ENCODE measurements around the gene FAHD1. TPM values are rescaled to one million over a fixed set of nuclear protein-coding genes. Genes with fewer than 3 reads are reported as not detected.
"Not testable (repeated sequence)": the region's sequence is repeated elsewhere in the genome, so short reads cannot be mapped to it uniquely, and the experiment has no call there.

Gene FAHD1
- polyA plus RNA-seq, 3 donors: 36.6 to 50.7 (median 48.3) TPM

DNA sequence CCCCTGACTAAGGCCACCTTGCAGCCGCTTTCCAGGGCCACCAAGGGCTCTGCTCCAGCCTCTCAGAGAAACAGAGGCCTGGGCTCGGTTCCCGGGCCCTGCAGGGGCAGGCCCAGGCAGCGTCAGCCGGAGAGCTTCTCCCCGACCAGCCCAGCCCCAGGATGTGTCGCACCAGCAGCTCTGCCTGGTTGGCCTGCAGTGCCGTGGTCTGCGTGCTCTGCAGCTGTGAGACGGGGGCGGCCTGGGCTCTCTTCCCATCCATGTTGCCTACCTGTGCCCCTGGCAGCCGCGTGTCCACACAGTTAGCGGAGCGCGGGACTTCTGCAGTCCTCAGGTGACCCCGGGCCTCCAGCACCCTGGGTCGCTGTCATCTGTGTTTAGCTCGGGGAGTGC is 38.3 kb upstream of the FAHD1 start:
- DNase-seq (ENCODE audit: low read depth in 3 of 3, low spot score in 2 of 3): no peak

DNA sequence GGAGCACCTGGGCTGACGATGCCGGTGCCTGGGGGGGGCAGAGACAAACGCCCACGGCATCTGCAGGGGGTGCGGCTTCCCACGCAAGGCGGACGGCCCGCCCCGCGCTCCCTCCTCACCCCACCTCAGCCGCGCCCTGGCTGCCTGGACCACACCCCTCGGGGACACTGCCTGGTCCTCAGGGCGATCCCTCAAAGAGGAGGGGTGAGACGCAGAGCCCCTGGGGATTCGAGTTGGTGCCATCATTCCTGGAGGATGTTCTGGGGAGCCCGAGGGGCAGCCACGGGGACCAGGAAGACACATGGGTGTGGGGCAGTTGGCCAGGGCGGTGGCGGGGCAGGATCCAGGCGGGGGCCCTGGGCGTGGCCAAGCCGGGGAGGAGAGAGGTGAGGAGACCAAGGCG is 37.4 kb upstream of the FAHD1 start:
- DNase-seq (ENCODE audit: low read depth in 3 of 3, low spot score in 2 of 3): no peak

DNA sequence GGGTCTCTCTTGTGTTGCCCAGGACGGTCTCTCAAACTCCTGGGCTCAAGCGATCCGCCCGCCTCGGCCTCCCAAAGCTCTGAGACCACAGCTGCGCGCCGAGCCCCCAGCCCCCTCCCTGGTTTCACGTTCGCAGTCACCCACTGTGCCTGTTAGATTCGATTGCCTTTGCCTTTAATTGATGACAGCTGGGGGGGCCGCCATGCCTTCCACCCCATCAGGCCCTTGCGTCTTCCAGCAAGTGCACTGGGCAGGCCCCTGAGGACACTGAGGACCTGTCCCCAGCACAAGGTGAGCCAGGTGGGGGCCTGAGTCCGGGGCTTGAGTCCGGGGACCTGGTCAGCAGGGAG is 36.8 kb upstream of the FAHD1 start:
- no peak for DNase-seq (ENCODE audit: low read depth in 3 of 3, low spot score in 2 of 3)

DNA sequence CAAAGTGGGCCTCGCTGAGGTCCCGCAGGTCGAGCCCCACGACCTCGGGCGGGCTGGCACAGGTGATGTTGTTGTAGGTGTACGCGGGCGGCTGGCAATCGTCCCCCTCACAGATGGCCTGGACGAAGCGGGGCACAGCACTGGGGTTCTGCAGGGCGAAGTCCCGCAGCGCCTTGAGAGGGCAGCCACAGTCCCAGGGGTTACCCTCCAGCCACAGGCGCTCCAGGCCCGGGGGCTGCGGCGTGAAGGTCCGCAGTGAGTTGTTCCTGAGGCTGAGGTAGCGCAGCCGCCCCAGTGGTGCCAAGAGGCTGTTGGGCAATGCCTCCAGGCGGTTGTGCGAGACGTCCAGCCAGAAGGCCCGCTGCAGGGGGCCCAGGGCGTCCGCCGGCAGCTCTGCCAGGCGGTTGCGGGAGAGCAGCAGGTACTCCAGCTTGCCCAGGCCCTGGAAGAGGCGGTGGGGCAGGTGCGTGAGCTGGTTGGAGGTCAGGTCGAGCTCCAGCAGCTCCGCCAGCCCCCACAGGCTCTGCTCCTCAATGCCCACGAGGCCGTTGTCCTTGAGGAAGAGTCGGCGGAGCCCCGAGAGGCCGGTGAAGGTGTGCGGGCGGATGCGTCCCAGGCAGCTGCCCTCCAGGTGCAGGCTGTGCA is 36.3 kb upstream of the FAHD1 start:
- DNase-seq (ENCODE audit: low read depth in 3 of 3, low spot score in 2 of 3): no peak

DNA sequence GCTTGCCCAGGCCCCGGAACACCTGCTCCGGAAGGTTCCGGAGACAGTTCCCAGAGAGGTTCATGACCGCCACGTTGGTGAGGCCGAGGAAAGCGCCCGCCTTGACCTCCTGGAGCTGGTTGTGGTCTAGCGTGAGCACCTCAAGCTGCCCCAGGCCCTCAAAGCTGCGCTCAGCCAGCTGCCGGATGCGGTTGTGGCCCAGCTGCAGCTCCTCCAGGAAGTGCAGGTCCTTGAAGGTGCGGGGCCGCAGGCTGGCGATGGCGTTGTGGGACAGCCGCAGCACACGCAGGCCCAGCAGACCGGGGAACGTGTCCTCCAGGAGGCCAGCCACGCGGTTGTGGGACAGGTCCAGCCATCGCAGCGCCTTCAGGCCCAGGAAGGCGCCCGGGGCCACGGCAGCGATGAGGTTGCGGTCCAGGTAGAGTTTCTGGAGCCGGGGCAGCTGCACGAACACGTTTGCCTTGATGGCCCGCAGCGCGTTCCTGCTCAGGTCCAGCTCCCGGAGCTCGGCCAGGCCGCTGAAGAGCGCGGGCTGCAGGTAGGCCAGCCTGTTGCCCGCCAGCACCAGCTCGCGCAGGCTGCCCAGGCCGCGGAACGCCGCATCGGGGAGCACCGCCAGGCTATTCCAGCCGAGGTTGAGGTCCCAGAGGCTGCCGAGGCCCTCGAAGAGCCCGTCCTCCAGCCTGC is 35.6 kb upstream of the FAHD1 start:
- no peak for DNase-seq (ENCODE audit: low read depth in 3 of 3, low spot score in 2 of 3)

DNA sequence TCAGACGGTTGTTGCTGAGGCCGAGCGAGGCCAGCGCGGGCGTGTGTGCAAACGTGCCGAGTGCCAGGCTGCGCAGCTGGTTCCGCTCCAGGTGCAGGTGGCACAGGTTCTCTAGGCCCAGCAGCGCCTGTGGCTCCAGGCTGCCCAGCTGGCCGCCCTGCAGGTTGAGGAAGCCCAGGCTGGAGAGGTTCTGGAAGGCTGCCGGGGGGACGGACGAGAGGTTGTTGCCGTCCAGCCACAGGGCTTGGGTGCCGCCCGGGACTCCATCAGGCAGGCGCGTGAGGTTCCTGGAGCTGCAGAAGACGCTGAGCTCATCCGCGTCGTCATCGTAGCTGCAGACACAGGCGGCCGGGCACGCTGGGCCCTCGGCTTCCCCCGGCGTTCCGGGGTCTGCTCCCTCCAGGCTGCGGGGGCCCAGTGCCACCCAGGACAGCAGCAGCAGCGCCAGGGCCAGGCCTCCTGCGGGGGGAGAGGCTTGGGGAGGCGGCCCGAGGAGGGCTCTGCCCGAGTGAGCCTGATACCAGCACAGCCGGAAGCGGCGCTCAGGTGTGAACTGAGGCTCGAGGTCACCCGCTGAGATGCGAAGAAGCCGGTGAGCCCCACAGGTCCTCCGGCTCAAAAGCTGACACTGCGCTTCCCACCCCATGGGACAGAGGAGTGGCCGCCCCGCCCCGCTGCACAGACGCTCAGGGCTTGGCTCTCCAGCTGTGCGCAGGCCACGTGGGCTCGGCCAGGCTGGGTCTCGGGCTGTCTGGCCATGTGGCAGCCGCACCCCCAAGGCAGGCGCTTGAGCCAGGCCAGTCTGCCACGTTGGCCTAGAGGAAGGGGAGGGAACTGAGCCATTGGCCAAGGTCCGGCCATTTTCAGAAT is 34.8 kb upstream of the FAHD1 start:
- no peak for DNase-seq (ENCODE audit: low read depth in 3 of 3, low spot score in 2 of 3)

DNA sequence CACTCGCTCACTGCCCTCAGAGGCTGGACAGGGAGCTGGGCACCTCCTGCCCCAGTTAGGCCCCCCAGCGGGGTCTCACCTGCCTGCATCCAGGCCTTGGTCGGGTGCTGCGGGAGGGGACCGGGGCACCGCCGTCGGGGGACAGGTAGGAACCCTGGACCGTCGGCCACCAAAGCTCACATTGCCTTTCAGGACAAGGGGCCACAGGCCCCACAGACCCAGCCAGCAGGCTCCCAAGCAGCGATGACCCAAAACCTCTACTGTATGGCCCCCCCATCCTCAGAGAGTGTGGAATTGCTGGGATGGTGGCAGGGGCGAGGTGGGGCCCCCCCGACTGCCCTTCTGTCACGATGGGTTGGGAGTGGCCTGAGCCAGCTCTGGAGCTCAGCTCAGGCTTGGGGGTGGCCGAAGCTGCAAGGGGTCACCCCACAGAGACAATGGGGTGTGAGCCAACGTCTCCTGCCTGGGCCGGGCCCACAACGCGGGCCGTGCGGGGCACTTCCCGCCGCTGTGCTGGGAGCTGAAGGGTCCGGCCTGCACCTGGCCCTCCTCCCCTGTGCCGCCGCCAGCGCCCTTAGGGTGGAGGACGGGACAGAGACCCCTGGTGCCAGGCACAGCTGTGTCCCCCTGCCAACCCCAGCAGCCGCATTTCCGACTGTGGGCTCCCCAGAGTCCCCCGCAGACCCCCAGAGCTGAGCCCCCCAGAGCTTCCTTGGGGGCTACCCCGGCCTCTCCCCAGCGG is 34.0 kb upstream of the FAHD1 start:
- DNase-seq (ENCODE audit: low read depth in 3 of 3, low spot score in 2 of 3): no peak

DNA sequence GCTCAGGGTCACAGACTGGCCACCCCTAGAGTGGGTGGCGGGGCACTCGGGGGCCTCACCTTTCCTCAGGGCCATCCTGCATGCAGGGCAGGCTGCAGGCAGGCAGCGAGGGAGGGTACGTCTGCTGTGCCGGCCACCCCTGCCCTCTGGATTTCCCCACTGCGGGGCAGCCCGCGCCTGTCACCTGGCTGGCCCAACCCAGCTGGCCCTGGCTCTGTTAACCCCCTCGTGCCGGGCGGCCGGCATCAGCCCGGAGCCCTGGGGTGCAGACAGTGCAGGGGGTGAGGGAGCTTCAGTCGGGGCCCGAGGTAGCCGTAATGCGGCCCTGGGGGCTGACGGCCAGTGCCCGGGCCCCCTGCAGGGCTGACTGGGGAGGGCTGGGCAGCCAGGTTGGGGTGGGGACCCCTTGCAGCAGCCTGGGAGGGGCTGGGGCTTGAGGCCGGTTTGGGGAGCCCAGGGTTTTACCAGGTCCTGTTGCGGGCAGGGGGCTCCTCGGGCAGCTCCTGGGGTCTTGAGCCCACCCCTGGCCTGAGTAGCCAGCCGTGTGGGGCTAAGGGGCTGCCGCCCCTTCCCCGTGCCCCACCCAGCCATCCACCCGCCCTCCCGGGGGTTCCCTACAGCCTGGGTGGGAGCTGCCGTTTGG is 33.3 kb upstream of the FAHD1 start, which contains the start of gene IGFALS:
IGFALS (minus strand) TSS at position 128 of the 643 bp plus-strand sequence; CDS start at position 75, 53 bp downstream.
- DNase-seq (ENCODE audit: low read depth in 3 of 3, low spot score in 2 of 3): no peak

DNA sequence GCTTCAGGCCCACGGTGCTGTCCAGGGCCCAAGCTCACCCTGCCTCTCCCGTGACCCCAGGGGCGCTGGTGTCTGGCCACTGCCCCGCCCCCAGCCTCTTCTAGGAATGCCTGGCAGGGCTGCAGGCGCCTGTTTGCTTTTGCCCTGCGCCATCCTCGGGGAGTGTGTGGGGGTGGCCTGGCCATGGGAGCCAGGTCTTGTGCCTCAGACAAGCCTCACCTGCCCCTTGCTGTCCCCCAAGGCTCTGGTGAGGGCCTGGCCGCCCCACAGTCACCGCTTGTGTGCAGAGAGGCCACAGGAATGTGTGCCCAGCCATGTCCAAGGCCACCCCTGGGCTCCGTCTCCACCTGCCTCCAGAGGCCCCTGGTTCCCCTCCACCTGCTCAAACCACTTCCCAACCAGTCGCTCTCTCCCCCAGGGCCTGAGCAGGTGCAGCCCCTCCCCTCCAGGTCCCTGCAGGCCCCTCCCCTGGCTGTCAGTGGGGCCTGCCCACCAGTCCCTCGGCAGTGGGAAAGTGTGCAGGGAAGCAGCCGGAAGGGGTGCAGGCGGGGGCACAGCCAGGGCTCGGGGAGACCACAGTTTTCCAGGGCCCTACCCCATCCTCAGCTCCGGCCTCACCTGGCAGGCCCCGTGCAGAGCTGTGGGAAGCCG is 32.7 kb upstream of the FAHD1 start:
- DNase-seq (ENCODE audit: low read depth in 3 of 3, low spot score in 2 of 3): no peak

DNA sequence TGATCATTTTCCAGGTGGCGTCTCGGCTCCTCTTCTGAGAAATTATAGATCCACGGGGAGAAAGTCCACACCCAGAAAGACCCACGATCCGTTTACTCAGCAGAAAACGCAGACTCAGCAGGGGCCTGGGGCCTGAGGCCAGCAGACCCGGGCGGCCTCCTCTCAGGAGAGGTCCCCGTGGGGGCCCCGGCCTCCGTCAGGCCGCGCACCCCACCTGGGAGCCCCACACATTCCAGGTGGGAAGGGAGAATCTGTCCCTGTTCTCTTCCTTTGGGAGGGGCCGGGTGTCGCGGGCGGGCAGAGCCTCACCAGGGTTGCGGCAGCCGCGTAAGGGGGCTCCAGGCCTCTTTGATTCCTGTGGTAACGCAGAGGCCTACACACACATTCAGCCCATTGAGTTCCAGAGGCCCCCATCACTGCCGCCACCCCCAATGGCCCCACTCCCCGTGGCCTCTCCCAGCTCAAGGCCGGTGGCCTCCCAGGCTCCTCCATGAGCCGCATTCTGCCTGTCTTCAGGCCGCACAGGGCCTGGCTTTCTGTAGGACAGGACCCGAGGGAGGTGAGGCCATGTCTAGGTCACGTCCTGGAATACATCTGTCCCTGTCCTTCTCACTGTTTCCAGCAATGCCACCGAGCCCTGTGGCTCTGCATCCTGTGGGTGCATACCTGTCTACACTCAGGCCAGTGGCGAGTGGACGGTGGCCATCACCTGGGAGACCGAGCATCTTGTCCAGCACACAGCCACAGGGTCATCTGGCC is 31.9 kb upstream of the FAHD1 start:
- DNase-seq (ENCODE audit: low read depth in 3 of 3, low spot score in 2 of 3): no peak

DNA sequence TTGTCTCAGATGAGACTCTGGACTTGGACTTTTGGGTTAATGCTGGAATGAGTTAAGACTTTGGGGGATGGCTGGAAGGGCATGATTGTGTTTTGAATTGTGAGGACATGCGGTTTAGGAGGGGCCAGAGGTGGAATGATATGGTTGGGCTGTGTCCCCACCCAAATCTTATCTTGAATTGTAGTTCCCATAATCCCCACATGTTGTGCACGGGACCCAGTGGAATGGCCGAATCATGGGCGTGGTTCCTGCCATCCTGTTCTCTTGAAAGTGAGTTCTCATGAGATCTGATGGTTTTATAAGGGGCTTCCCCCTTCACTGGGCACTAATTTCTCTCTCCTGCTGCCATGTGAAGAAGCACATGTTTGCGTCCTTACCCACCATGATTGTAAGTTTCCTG is 27.7 kb upstream of the FAHD1 start:
- DNase-seq (ENCODE audit: low read depth in 3 of 3, low spot score in 2 of 3): not testable (repeated sequence)

DNA sequence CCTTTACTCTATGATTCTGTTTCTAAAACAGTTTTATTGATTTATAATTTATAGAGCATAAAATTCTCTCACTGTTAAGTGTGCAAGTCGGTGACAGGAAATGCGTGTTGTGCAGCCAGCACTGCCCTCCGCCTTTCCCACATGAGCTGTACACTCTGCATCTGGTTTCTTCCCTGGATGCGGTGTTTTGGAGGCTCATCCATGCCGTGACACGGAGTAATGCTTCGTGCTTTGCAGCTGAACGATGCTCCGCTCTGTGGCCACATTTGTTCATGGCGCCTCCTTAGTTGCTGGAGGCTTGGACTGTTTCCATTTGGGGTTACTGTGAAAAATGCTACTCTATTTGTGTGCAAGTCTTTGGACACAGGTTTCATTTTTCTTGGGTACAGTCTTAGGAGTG is 26.3 kb upstream of the FAHD1 start:
- no peak for DNase-seq (ENCODE audit: low read depth in 3 of 3, low spot score in 2 of 3)

DNA sequence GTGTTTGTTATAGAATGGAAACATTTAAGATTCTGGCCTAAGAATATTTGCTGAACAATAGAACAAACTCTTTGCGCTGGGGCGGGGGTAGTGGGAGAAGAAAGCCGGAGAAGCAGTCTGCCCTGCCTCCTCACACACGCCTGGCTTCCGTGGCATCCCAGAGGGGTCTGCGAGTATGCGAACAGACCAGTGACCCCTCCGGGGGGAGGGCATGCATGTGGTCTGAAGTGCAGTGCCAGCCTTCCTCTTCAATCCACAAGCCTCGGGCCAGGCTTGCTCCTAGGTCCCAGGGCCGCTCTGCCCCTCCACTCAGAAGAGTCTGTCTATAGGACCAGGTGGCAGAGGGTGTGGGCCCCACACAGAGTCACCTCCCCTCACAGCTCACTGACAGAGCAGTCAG is 19.4 kb upstream of the FAHD1 start:
- no peak for DNase-seq (ENCODE audit: low read depth in 3 of 3, low spot score in 2 of 3)

DNA sequence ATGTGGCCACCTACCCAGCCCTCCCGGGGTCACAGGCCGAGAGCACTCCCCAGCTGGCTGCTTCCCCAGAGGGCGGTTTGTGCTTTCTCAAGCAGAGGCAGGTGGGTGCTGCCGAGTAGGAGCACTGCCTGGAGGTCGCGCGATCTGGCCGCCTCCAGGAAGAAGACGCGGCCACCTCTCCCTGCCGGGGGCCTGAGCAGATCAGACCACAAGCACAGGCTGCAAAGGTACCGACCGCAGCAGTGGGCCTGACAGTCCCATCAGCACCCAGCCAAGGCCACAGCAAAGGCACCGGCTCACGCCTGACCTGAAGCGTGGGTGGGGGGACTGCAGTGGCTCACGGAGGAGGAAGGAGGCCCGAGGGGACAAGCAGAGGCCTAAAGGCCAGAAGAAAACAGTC is 18.3 kb upstream of the FAHD1 start:
- no peak for DNase-seq (ENCODE audit: low read depth in 3 of 3, low spot score in 2 of 3)

DNA sequence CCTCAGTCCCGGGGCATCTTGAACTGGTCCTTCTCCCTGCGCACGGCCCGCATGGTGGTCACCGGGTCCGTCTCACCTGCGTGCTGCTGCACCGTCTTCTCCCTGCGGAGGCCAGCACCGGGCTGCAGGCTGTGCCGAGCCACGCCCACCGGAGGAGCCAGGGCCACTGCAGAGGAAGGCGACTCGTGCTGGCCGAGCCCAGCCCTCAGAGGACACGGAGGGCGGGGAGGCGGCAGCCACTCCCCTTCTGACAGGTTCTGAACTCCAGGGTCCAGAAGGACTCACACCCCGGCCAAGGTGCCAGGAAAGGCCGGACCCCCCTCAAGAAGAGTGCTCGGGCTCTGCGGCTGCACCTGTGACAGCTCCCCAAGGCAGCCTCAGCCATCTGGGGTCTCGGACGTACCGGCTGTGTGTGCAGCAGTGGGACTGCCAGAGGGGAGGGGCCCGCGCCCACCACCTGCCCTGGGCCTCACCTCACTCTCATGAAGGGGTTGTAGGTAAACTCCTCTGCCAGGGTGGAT is 17.7 kb upstream of the FAHD1 start:
- no peak for DNase-seq (ENCODE audit: low read depth in 3 of 3, low spot score in 2 of 3)

DNA sequence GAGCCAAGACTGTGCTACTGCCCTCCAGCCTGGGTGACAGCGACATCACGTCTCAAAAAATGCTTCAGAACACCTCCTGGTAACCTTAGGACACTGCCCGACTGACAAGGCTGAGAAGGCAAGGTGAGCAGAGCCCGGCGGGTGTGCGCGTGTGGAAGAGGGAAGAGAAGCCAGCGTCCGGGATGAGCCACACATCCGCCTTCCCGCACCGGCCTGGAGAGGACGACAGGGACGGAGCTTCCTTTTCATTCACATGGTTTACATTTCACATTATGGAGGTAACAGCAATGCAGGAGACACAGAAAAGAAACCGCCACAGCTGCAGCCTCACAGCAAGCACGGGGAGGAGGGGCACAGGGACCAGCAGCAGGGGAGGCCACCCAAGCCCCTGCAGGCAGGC is 16.9 kb upstream of the FAHD1 start:
- DNase-seq (ENCODE audit: low read depth in 3 of 3, low spot score in 2 of 3): no peak

DNA sequence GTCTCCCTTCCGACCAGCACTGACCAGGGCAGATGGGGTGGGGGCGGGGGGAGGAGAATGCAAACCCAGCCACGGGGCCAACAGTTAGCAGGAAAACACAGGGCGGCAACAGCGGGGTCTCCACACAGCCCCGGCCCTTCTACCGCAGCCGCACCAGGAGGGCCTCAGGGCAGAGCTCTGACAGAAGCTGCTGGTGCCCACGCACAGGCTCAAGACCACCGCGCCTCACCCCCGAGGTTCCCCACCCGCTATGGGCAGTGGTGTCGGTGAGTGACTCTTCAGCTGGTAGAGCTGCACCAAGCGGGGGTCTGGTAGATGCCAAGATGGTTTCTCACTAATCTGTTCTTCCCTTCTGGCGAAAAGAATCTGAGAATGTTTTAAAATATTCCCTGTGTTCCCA is 16.5 kb upstream of the FAHD1 start:
- no peak for DNase-seq (ENCODE audit: low read depth in 3 of 3, low spot score in 2 of 3)

DNA sequence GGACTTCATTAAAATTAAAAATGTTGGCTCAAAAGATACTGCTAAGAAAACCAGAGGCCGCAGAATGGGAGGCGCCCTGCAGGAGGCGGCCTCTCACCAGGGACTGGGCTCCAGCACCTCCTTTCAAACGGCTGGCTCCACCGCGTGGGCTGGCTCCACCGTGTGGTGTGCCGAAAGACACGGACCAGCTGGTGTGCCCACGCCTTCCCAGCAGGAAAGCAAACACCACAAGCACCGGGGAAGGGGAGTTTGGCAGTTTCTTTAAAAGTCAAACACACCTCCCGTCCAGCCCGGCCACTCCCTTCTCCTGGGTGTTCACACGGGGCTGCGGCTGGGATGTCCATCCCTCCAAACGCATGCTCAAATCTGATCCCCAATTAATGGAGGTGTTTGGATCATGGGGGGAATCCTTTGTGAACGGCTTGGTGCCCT is 14.3 kb upstream of the FAHD1 start:
- DNase-seq (ENCODE audit: low read depth in 3 of 3, low spot score in 2 of 3): peak in 1 of 3 donors; percentile 51

DNA sequence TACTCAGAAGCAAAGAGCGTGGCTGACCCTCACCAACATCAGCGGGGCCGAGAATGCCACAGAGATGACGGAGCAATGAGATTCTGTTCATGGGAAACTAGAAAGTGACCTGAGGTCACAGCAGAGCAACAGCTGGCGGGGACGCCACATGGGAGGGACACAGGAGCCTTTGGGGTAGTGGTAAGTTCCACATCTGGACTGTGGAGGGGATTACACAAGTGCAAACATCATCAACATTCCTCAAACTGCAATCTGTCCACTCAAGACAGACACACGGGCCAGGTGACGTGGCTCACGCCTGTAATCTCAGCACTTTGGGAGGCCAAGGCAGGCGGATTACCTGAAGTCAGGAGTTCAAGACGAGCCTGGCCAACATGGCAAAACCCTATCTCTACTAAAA is 11.5 kb upstream of the FAHD1 start:
- DNase-seq (ENCODE audit: low read depth in 3 of 3, low spot score in 2 of 3): no peak
